ENCODE measurements around the gene LRRC72. TPM values are rescaled to one million over a fixed set of nuclear protein-coding genes. Genes with fewer than 3 reads are reported as not detected.
A peak's percentile ranks its signal among the peaks of the same experiment; 100 is the strongest.

LRRC72 gene
- total RNA-seq, 3 donors from 2014 or later (not counting 1 experiment from before 2014, with no cell fraction given) = not detected

GRCh38 chr7:16562456-16563220 is 36.0 kb downstream of the LRRC72 start:
- 90% methylated on average over 6 of the region's 9 CpGs for WGBS (ENCODE audit: insufficient coverage)
- TF ChIP-seq CTCF (IDR thresholded peaks at IDR 0.05) = no peak
- intact Hi-C loops (cut with micrococcal nuclease) = loop anchor here (10.0 kb wide), 1 partner anchor 82 kb away; the partner anchor contains the start of genes ANKMY2 and BZW2
- Mint-ChIP-seq H3K4me1 (peaks cover 27% of the 10 kb centered on the region in 2 donors), H3K27ac (peak overlapping the region; percentile 78), H3K9me3 (no peaks in the 10 kb centered on the region), H3K27me3 (ENCODE audit: low read depth in 2 of 2) (peaks cover 6 to 7% of the 10 kb centered on the region in 2 donors), H3K36me3 (no peaks in the 10 kb centered on the region), H3K4me3 (peak overlapping the region; percentile 79)
- Histone ChIP-seq H3K27ac (ENCODE audit: low read length) (no peak overlapping the region), H3K36me3 (ENCODE audit: control insufficient read depth, insufficient read depth, low read length) (no peaks in the 10 kb centered on the region), H3K9me3 (ENCODE audit: control insufficient read depth, insufficient read depth, low read length) (no peaks in the 10 kb centered on the region), H3K27me3 (ENCODE audit: control insufficient read depth, insufficient read depth, low read length) (no peaks in the 10 kb centered on the region), H3K4me1 (ENCODE audit: control insufficient read depth, insufficient read depth, low read length) (no peaks in the 10 kb centered on the region), H3K4me3 (ENCODE audit: low read length) (peak overlapping the region; percentile 36)
- ATAC-seq = no peak
- DNase-seq = no peak

GRCh38 chr7:16563281-16564022 is 36.8 kb downstream of the LRRC72 start:
- no peaks in the 10 kb centered on the region for H3K36me3 Mint-ChIP-seq
- peaks cover 27% of the 10 kb centered on the region in 2 donors for H3K4me1 Mint-ChIP-seq
- H3K9me3 Mint-ChIP-seq = no peaks in the 10 kb centered on the region
- 18% methylated on average over 3 of the region's 5 CpGs for WGBS (ENCODE audit: insufficient coverage)
- no peaks in the 10 kb centered on the region for H3K4me1 ChIP-seq (ENCODE audit: control insufficient read depth, insufficient read depth, low read length)
- no peaks in the 10 kb centered on the region for H3K27me3 ChIP-seq (ENCODE audit: control insufficient read depth, insufficient read depth, low read length)
- no peaks in the 10 kb centered on the region for H3K9me3 ChIP-seq (ENCODE audit: control insufficient read depth, insufficient read depth, low read length)
- no peak overlapping the region for H3K27ac ChIP-seq (ENCODE audit: low read length)
- intact Hi-C loops (cut with micrococcal nuclease) = loop anchor here (10.0 kb wide), 1 partner anchor 81 kb away; the partner anchor contains the start of genes ANKMY2 and BZW2
- peak overlapping the region; percentile 79 for H3K4me3 Mint-ChIP-seq
- peak in 2 of 3 donors; percentile 68 for ATAC-seq
- peak overlapping the region; percentile 78 for H3K27ac Mint-ChIP-seq
- TF ChIP-seq CTCF (IDR thresholded peaks at IDR 0.05) = no peak
- H3K27me3 Mint-ChIP-seq (ENCODE audit: low read depth in 2 of 2) = peaks cover 7 to 13% of the 10 kb centered on the region in 2 donors
- H3K36me3 ChIP-seq (ENCODE audit: control insufficient read depth, insufficient read depth, low read length) = no peaks in the 10 kb centered on the region
- DNase-seq = peak in 1 of 2 donors; percentile 29
- H3K4me3 ChIP-seq (ENCODE audit: low read length) = peak overlapping the region; percentile 36

DNA sequence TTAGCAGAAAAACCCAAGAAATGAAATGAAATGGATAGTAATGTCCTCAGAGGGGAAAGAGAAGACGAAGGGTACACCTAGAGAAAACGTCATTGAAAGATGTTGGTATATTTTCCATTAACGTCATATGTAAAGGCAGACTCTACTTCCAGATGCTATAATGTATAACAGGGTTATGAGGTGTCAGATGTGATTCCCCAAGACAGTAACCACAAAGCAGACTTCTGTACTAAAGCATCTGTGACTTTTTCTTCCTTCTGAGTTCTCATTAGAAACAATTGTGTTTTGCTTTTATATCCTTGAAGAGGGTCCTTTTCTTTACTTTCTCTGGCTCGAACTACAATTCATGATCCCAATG is 37.4 kb downstream of the LRRC72 start:
- Histone ChIP-seq H3K4me1 (ENCODE audit: control insufficient read depth, insufficient read depth, low read length) (no peaks in the 10 kb centered on the region), H3K27me3 (ENCODE audit: control insufficient read depth, insufficient read depth, low read length) (no peaks in the 10 kb centered on the region), H3K27ac (ENCODE audit: low read length) (no peak overlapping the region), H3K4me3 (ENCODE audit: low read length) (no peak overlapping the region), H3K36me3 (ENCODE audit: control insufficient read depth, insufficient read depth, low read length) (no peaks in the 10 kb centered on the region), H3K9me3 (ENCODE audit: control insufficient read depth, insufficient read depth, low read length) (no peaks in the 10 kb centered on the region)
- intact Hi-C loops (cut with micrococcal nuclease) = loop anchor here (10.0 kb wide), 1 partner anchor 81 kb away; the partner anchor contains the start of genes ANKMY2 and BZW2
- no peak for TF ChIP-seq CTCF (IDR thresholded peaks at IDR 0.05)
- Mint-ChIP-seq H3K4me1 (peaks cover 27% of the 10 kb centered on the region in 2 donors), H3K27ac (peak overlapping the region; percentile 78), H3K4me3 (no peak overlapping the region), H3K27me3 (ENCODE audit: low read depth in 2 of 2) (peaks cover 9 to 17% of the 10 kb centered on the region in 2 donors), H3K36me3 (no peaks in the 10 kb centered on the region), H3K9me3 (no peaks in the 10 kb centered on the region)
- DNase-seq = peak in 1 of 2 donors; percentile 20
- WGBS (ENCODE audit: insufficient coverage) = 85% methylated on average over 3 of the region's 4 CpGs
- ATAC-seq = peak; percentile 24 to 72 (median 68)

Measured in natural killer cell (primary cell).